Prostate gland (tissue), 2 donors: ENCODE measurements around the gene TBC1D22A.

Experiments used
- CTCF ChIP-seq, 4 experiments: fragments of 200-600 bp in 2 of 4; fragments of 450-650 bp in 2 of 4; sonication (generic) in 2 of 4; IDR thresholded peaks; 1 replicate in 3 of 4; 2 replicates in 1 of 4; pipeline ENCODE4 v1.5.1; 2016 to 2019; ENCODE audit warnings: antibody characterized with exemption in 4 of 4, mild to moderate bottlenecking in 2 of 4, moderate library complexity in 2 of 4
- POLR2AphosphoS5 ChIP-seq: sonication (generic); formaldehyde crosslinking; IDR thresholded peaks from one replicate; pipeline ENCODE4 v1.6.1; 2017; ENCODE audit warnings: antibody characterized with exemption

- no peak for TF ChIP-seq CTCF (IDR thresholded peaks at IDR 0.05)
- no peak for TF ChIP-seq POLR2AphosphoS5
These were observed 89.5 kb downstream of the TBC1D22A start for GRCh38 chr22:46851941-46852340.
